Measurements from ENCODE around the gene TUBB6. TPM values are rescaled to one million over a fixed set of nuclear protein-coding genes. Genes with fewer than 3 reads are reported as not detected.

Gene TUBB6
- total RNA-seq, 3 donors from 2014 or later (not counting 1 experiment from before 2014, with no cell fraction given), result 0.97 to 3.2 (median 2.8) TPM

GRCh38 chr18:12313530-12314245 is 5.6 kb downstream of the TUBB6 start:
- intact Hi-C loops (cut with micrococcal nuclease), result no loop called here
- H3K9me3 ChIP-seq (ENCODE audit: control insufficient read depth, insufficient read depth, low read length), result no peaks in the 10 kb centered on the region
- H3K36me3 ChIP-seq (ENCODE audit: control insufficient read depth, insufficient read depth, low read length), result no peaks in the 10 kb centered on the region
- Mint-ChIP-seq H3K36me3 (peaks cover 7% of the 10 kb centered on the region), H3K4me1 (no peaks in the 10 kb centered on the region), H3K4me3 (no peak overlapping the region), H3K27me3 (ENCODE audit: low read depth in 2 of 2) (peaks cover 12 to 18% of the 10 kb centered on the region in 2 donors), H3K9me3 (peaks cover 0 to 4% of the 10 kb centered on the region in 2 donors), H3K27ac (no peak overlapping the region)
- DNase-seq, result no peak
- H3K27me3 ChIP-seq (ENCODE audit: control insufficient read depth, insufficient read depth, low read length), result peaks cover 9% of the 10 kb centered on the region
- H3K27ac ChIP-seq (ENCODE audit: low read length), result no peak overlapping the region
- WGBS (ENCODE audit: insufficient coverage), result 95% methylated on average over 5 of the region's 5 CpGs
- TF ChIP-seq CTCF (IDR thresholded peaks at IDR 0.05), result no peak
- H3K4me1 ChIP-seq (ENCODE audit: control insufficient read depth, insufficient read depth, low read length), result peaks cover 7% of the 10 kb centered on the region
- no peak overlapping the region for H3K4me3 ChIP-seq (ENCODE audit: low read length)
- no peak for ATAC-seq

GRCh38 chr18:12314591-12315305 is 6.7 kb downstream of the TUBB6 start:
- H3K4me1 Mint-ChIP-seq, result no peaks in the 10 kb centered on the region

GRCh38 chr18:12315490-12315889 is 7.4 kb downstream of the TUBB6 start:
- WGBS (ENCODE audit: insufficient coverage), result 73% methylated on average over 8 of the region's 10 CpGs
- TF ChIP-seq CTCF (IDR thresholded peaks at IDR 0.05), result no peak
- ATAC-seq (no peak), DNase-seq (no peak)
- Mint-ChIP-seq H3K4me1 (no peaks in the 10 kb centered on the region), H3K4me3 (no peak overlapping the region), H3K27ac (no peak overlapping the region), H3K36me3 (peaks cover 7% of the 10 kb centered on the region), H3K27me3 (ENCODE audit: low read depth in 2 of 2) (peaks cover 2 to 8% of the 10 kb centered on the region in 2 donors), H3K9me3 (peaks cover 0 to 4% of the 10 kb centered on the region in 2 donors)
- peaks cover 5% of the 10 kb centered on the region for H3K4me1 ChIP-seq (ENCODE audit: control insufficient read depth, insufficient read depth, low read length)
- H3K27me3 ChIP-seq (ENCODE audit: control insufficient read depth, insufficient read depth, low read length), result no peaks in the 10 kb centered on the region
- no peaks in the 10 kb centered on the region for H3K36me3 ChIP-seq (ENCODE audit: control insufficient read depth, insufficient read depth, low read length)
- no peaks in the 10 kb centered on the region for H3K9me3 ChIP-seq (ENCODE audit: control insufficient read depth, insufficient read depth, low read length)
- H3K4me3 ChIP-seq (ENCODE audit: low read length), result no peak overlapping the region
- peak overlapping the region; percentile 59 for H3K27ac ChIP-seq (ENCODE audit: low read length)
- intact Hi-C loops (cut with micrococcal nuclease), result no loop called here

More at GRCh38 chr18:12314591-12315305, 6.7 kb downstream of the TUBB6 start:
- no peak for DNase-seq
- Mint-ChIP-seq H3K27ac (no peak overlapping the region), H3K36me3 (peaks cover 7% of the 10 kb centered on the region), H3K9me3 (peaks cover 0 to 4% of the 10 kb centered on the region in 2 donors), H3K27me3 (ENCODE audit: low read depth in 2 of 2) (peaks cover 5 to 12% of the 10 kb centered on the region in 2 donors), H3K4me3 (no peak overlapping the region)
- H3K36me3 ChIP-seq (ENCODE audit: control insufficient read depth, insufficient read depth, low read length), result no peaks in the 10 kb centered on the region
- no peak for ATAC-seq
- no peaks in the 10 kb centered on the region for H3K9me3 ChIP-seq (ENCODE audit: control insufficient read depth, insufficient read depth, low read length)
- WGBS (ENCODE audit: insufficient coverage), result no CpG with 5 or more reads among the region's 1 CpG
- peak overlapping the region; percentile 26 for H3K27ac ChIP-seq (ENCODE audit: low read length)
- no peak overlapping the region for H3K4me3 ChIP-seq (ENCODE audit: low read length)
- intact Hi-C loops (cut with micrococcal nuclease), result no loop called here
- H3K4me1 ChIP-seq (ENCODE audit: control insufficient read depth, insufficient read depth, low read length), result peaks cover 5% of the 10 kb centered on the region
- TF ChIP-seq CTCF (IDR thresholded peaks at IDR 0.05), result no peak
- H3K27me3 ChIP-seq (ENCODE audit: control insufficient read depth, insufficient read depth, low read length), result peaks cover under 1% of the 10 kb centered on the region

Measured in natural killer cell (primary cell).